Measurements from ENCODE around the gene AKR7A2. TPM values are rescaled to one million over a fixed set of nuclear protein-coding genes. Genes with fewer than 3 reads are reported as not detected.

AKR7A2 gene
- polyA plus RNA-seq, 3 donors, result 19.5 to 117 (median 89.3) TPM

DNA sequence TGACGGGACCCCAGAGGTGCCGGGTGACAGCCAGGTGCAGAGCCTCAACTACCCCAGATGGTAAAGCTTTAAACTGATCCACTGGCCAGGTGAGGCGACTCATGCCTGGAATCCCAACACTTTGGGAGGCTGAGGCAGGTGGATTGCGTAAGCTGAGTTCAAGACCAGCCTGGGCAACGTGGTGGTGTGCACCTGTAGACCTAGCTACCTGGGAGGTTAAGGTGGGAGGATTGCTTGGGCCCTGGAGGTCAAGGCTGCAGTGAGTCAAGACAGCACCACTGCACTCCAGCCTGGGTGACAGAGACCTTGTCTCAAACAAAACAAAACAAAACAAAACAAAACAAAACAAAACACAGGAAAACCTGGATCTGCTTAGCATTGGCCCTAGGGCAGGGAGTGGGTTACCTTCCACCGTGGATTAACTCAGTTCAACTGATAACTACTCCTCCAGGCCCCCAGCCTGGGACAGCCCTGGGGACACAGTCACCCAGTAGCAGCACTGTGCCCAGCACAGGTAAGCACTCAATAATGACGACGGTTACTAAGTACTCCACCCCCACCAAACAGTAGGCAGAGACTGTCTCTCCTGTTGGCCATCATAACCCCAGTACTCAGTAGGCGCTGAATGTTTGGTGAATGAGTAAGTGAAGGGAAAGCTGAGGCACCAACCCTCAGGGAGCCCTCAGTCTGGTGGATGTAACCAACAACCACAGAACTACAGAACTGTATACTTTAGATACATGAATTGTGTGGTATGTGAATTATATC is 21.8 kb upstream of the AKR7A2 start:
- intact Hi-C loops (cut with micrococcal nuclease), result no loop called here
- Histone ChIP-seq H3K27ac (ENCODE audit: low read depth in 1 of 2, low read length in 2 of 2) (no peak overlapping the region), H3K4me1 (ENCODE audit: control insufficient read depth in 1 of 2, insufficient read depth in 2 of 2, low read length in 2 of 2) (no peaks in the 10 kb centered on the region), H3K9ac (ENCODE audit: insufficient read depth, low read length, poor library complexity, severe bottlenecking) (no peak overlapping the region), H2AFZ (ENCODE audit: insufficient read depth, low read depth, low read length, poor library complexity, severe bottlenecking) (no peak overlapping the region), H3K9me3 (replicated peaks in 1 of 2; ENCODE audit: control insufficient read depth in 1 of 2, insufficient read depth in 1 of 2, low read length in 2 of 2) (no peaks in the 10 kb centered on the region), H3K27me3 (ENCODE audit: control insufficient read depth in 2 of 2, insufficient read depth in 2 of 2, low read length in 2 of 2) (no peaks in the 10 kb centered on the region), H4K20me1 (ENCODE audit: insufficient read depth, low read length) (peaks cover 18% of the 10 kb centered on the region), H3K4me2 (replicated peaks; ENCODE audit: extremely low read depth, low read length, poor library complexity, severe bottlenecking) (no peak overlapping the region), H3K79me2 (ENCODE audit: insufficient read depth, low read length) (no peaks in the 10 kb centered on the region), H3K36me3 (replicated peaks in 1 of 2; ENCODE audit: control insufficient read depth in 1 of 2, insufficient read depth in 2 of 2, low read length in 2 of 2) (peaks cover 9 to 44% of the 10 kb centered on the region in 2 donors), H3K4me3 (replicated peaks in 1 of 3; ENCODE audit: low read depth in 2 of 3, low read length in 3 of 3) (no peak overlapping the region)
- no peak overlapping the region for H3K4me3 Mint-ChIP-seq
- H3K4me1 Mint-ChIP-seq, result no peaks in the 10 kb centered on the region
- TF ChIP-seq, protein P1, sequence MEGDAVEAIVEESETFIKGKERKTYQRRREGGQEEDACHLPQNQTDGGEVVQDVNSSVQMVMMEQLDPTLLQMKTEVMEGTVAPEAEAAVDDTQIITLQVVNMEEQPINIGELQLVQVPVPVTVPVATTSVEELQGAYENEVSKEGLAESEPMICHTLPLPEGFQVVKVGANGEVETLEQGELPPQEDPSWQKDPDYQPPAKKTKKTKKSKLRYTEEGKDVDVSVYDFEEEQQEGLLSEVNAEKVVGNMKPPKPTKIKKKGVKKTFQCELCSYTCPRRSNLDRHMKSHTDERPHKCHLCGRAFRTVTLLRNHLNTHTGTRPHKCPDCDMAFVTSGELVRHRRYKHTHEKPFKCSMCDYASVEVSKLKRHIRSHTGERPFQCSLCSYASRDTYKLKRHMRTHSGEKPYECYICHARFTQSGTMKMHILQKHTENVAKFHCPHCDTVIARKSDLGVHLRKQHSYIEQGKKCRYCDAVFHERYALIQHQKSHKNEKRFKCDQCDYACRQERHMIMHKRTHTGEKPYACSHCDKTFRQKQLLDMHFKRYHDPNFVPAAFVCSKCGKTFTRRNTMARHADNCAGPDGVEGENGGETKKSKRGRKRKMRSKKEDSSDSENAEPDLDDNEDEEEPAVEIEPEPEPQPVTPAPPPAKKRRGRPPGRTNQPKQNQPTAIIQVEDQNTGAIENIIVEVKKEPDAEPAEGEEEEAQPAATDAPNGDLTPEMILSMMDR (IDR thresholded peaks at IDR 0.05), result no peak
- H3K27ac Mint-ChIP-seq, result peak overlapping the region in 1 of 7 donors; percentile 21
- 95% methylated on average over 4 of the region's 9 CpGs for WGBS (ENCODE audit: insufficient coverage)
- peaks cover 0 to 1% (median 0%) of the 10 kb centered on the region in 3 donors for H3K27me3 Mint-ChIP-seq (ENCODE audit: low read depth in 3 of 3)
- H3K36me3 Mint-ChIP-seq, result peaks cover 20 to 47% of the 10 kb centered on the region in 2 donors
- H3K9me3 Mint-ChIP-seq, result peaks cover 0 to 3% (median 0%) of the 10 kb centered on the region in 7 donors
- no peak for DNase-seq

- Histone ChIP-seq H3K9ac (ENCODE audit: insufficient read depth, low read length, poor library complexity, severe bottlenecking) (no peak overlapping the region), H2AFZ (ENCODE audit: insufficient read depth, low read depth, low read length, poor library complexity, severe bottlenecking) (no peak overlapping the region), H3K4me1 (ENCODE audit: control insufficient read depth in 1 of 2, insufficient read depth in 2 of 2, low read length in 2 of 2) (no peaks in the 10 kb centered on the region), H3K4me3 (replicated peaks in 1 of 3; ENCODE audit: low read depth in 2 of 3, low read length in 3 of 3) (no peak overlapping the region), H3K36me3 (replicated peaks in 1 of 2; ENCODE audit: control insufficient read depth in 1 of 2, insufficient read depth in 2 of 2, low read length in 2 of 2) (peaks cover 18 to 44% of the 10 kb centered on the region in 2 donors), H3K4me2 (replicated peaks; ENCODE audit: extremely low read depth, low read length, poor library complexity, severe bottlenecking) (no peak overlapping the region), H3K79me2 (ENCODE audit: insufficient read depth, low read length) (no peaks in the 10 kb centered on the region), H3K27ac (ENCODE audit: low read depth in 1 of 2, low read length in 2 of 2) (no peak overlapping the region), H4K20me1 (ENCODE audit: insufficient read depth, low read length) (peaks cover 13% of the 10 kb centered on the region), H3K27me3 (ENCODE audit: control insufficient read depth in 2 of 2, insufficient read depth in 2 of 2, low read length in 2 of 2) (no peaks in the 10 kb centered on the region), H3K9me3 (replicated peaks in 1 of 2; ENCODE audit: control insufficient read depth in 1 of 2, insufficient read depth in 1 of 2, low read length in 2 of 2) (no peaks in the 10 kb centered on the region)
- 76% methylated on average over 7 of the region's 12 CpGs for WGBS (ENCODE audit: insufficient coverage)
- intact Hi-C loops (cut with micrococcal nuclease), result no loop called here
- Mint-ChIP-seq H3K4me1 (no peaks in the 10 kb centered on the region), H3K9me3 (peaks cover 0 to 3% (median 0%) of the 10 kb centered on the region in 7 donors), H3K36me3 (peaks cover 19 to 46% of the 10 kb centered on the region in 2 donors), H3K4me3 (no peak overlapping the region), H3K27me3 (ENCODE audit: low read depth in 3 of 3) (peaks cover 0 to 1% (median 0%) of the 10 kb centered on the region in 3 donors), H3K27ac (no peak overlapping the region)
- no peak for DNase-seq
- TF ChIP-seq, protein P1 (IDR thresholded peaks at IDR 0.05), result no peak
Observed at GRCh38 chr1:19332832-19333231, 20.9 kb upstream of the AKR7A2 start.
